Neural cell (in vitro differentiated cells): ENCODE results near the gene PPHLN1.

Experiments used
- CTCF ChIP-seq: fragments of 450-650 bp; IDR thresholded peaks from 2 replicates; pipeline ENCODE4 v1.5.1; 2014; ENCODE audit warnings: antibody characterized with exemption, mild to moderate bottlenecking, moderate library complexity; ENCODE audit not compliant: poor library complexity, severe bottlenecking
- SMC3 ChIP-seq: fragments of 450-650 bp; conservative IDR thresholded peaks from 2 replicates; pipeline ENCODE4 v1.6.1; 2014; ENCODE audit warnings: antibody characterized with exemption, mild to moderate bottlenecking, moderate library complexity; ENCODE audit not compliant: poor library complexity

- TF ChIP-seq CTCF (no peak), SMC3 (no peak)
Observed at GRCh38 chr12:42474391-42474790, 148.4 kb downstream of the PPHLN1 start.
